NCI-H748 (cell line): ENCODE results near the gene GNB5.
"Not testable (repeated sequence)": the region's sequence is repeated elsewhere in the genome, so short reads cannot be mapped to it uniquely, and the experiment has no call there.

Experiments
- DNase-seq: peaks from one replicate; lab custom pipeline; 2025; ENCODE audit not compliant: unreplicated experiment; lab: John Stamatoyannopoulos, UW

GNB5 gene

DNA sequence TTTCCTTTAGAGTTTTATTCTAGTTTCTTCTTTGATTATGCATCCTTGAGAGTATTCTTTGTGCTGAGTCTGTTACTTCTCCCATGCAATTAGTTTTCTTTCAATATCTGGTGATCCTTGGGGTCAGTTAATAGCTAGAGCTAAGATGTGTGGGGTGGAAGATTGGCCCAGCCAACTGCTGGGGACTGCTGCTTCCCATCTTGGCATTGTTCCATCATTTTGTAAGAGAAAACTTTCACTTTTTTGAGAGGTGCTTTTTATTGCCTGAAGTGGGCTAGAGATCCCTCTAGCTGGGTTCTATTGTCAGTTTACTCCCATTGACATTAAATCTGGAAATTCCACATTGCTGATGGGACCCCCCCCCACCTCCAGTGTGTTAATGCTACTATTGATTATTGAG is 94.0 kb downstream of the GNB5 start:
- DNase-seq, result no peak

DNA sequence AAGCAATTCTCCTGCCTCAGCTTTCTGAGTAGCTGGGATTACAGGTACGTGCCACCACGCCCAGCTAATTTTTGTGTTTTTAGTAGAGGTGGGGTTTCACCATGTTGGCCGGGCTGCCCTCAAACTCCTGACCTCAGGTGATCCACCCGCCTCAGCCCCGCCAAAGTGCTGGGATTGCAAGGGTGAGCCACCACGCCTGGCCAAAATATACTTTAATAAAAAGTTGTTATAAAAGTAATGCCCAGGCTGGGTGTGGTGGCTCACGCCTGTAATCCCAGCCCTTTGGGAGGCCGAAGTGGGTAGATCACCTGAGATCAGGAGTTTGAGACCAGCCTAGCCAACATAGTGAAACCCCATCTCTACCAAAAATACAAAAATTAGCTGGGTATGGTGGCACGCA is 94.7 kb downstream of the GNB5 start:
- DNase-seq, result not testable (repeated sequence)

GRCh38 chr15:52095597-52096262 is 95.5 kb downstream of the GNB5 start:
- no peak for DNase-seq

DNA sequence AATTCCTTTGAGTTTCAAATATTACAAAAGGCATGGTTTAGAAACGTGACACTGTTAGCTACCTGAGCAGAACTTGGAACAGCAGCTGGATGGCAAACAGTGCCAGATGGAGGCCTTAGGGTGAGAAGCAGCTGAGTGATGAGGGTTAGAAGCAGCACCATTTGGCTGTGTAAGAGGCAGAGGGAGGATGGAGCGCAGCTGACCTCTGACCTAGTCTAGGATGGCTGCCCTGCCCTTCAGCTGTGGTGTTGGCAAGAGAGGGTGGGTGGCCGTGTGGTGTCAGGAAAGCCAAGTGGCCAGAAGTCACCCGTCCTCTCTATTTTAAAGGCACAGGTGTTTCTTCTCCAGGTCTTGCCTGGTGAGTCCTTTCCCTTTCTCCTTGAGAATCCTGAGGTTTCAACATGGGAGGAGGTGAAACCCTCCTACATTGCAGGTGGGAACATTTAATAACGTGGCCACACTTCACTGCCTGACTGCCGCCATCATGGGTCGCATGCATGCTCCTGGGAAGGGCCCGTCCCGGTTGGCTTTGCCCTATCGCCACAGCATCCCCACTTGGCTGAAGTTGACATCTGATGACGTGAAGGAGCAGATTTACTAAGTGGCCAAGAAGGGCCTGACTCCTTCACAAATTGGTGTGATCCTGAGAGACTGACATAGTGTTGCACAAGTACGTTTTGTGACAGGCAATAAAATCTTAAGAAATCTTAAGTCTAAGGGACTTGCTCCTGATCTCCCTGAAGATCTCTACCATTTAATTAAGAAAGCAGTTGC is 96.2 kb downstream of the GNB5 start:
- DNase-seq, result no peak

DNA sequence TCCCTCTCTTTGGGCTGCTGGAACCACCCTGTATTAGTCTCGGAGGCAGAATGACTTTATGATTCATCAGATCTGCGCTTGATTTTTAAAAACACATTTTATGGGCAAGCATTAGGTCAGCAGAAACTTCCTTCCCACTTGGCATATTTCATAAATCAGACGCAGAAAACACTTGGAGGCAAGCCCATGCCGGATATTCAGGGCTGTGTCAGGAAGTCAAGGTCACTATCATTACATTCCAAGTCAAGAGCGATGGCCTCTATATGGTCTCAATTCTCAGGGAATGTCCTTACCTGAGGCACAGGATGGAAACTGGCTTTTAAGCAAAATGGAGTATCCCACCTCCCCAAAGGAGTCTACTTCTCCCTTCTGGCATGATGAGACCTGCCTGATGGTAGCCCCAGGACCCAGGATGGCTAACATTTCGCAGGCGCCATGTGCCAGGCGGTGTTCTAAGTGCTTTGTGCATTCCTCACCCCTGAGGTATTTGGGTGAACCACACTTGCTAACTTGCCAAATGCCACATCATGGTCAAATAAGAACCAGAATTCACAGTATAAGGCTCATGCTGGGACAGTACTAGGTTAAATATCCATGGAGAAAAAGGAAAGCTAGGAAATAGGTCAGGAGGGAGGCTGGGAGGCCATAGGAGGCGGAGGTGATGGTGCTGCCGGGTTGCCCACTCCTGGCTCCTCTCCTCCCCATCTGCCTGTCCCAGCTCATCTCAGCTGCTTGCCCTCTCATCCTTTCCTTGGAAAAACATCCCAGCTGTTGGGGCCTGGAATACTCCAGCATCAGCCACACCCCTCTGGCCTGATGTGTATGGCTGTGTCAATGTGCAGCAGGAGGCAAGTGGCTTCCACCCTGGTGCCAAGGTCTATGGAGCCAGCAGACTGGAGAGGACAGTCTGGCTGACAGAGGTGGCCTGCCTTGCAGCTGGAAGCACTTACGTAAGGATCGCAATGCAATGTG is 97.4 kb downstream of the GNB5 start:
- DNase-seq, result no peak

- no peak for DNase-seq
These were observed 98.0 kb downstream of the GNB5 start for GRCh38 chr15:52093167-52093538.

GRCh38 chr15:52090193-52090592 is 101.0 kb downstream of the GNB5 start:
- no peak for DNase-seq

- no peak for DNase-seq
These were observed 105.0 kb downstream of the GNB5 start for GRCh38 chr15:52086011-52086786.

GRCh38 chr15:52085299-52085698 is 105.9 kb downstream of the GNB5 start:
- DNase-seq, result no peak

GRCh38 chr15:52083603-52084002 is 107.6 kb downstream of the GNB5 start:
- no peak for DNase-seq

GRCh38 chr15:52083037-52083359 is 108.2 kb downstream of the GNB5 start:
- not testable (repeated sequence) for DNase-seq

DNA sequence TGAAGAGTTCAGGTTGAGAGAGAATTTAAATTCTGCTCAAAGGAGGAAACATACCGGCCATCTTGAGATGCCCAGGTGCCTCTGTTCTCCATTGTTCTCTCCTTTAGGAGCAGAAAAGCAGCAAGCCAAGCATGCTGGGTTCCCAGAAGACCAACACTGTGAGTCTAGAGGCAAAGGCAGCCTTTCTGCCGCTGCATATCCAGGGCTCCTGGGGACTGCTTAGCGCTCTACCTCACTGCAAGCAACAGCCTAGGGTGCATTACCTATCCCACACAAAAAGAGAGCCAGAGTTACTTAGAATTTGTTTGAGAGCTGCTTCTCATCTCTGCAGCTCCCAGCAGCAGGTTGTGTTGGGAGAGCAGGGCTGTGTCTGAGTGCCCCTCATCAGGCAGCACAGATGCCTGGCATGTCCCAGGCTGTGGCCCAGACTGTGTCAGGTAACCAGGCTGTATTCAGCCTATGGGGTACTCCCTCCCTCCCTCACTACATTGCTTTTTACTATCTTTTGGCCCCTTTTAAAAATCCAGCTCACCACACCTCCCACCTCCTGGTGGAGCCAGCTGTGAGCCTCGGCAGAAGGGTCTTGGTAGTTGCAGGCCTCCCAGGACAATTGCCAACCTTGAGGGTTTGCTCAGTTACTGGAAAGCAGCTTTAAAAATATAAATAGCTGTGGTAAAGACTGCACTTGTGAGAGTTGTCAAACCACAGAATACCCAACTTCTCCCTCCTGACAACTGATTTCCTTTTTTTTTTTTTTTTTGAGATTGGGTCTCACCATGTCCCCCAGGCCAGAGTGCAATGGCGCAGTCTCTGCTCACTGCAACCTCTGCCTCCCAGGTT is 108.8 kb downstream of the GNB5 start:
- no peak for DNase-seq

DNA sequence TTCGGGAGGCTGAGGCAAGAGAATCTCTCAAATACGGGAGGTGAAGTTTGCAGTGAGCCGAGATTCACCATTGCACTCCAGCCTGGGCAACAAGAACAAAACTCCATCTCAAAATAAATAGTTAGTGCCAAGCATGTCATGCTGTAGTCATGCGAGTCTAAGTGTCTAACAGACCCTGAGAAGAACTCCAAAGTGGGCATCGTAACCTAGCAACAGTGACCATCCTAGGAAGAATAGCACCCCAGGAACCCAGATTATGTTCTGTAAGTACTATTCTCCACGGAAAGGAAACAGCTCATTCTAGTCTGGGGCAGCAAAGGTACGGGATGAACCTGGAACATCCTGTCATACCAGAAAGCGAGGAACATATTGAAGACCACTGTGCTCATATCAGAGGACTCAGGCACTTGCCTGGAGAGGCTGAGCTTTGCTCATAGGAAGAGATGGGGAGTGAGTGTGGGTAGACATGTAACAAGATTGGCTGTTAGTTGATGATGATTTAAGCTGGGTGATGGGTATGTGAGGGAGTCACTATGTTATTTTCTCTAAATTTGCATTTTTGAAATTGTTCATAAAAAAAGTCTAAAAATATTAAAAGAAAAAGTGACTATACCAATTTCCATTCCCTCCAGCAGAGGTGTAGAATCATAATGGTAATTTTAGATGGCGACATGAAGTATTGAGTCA is 110.3 kb downstream of the GNB5 start:
- no peak for DNase-seq

GRCh38 chr15:52080031-52080430 is 111.2 kb downstream of the GNB5 start:
- DNase-seq, result no peak

GRCh38 chr15:52078876-52079700 is 112.1 kb downstream of the GNB5 start:
- peak; percentile 64 for DNase-seq

GRCh38 chr15:52078197-52078875 is 112.9 kb downstream of the GNB5 start:
- DNase-seq, result no peak

GRCh38 chr15:52076889-52077781 is 114.1 kb downstream of the GNB5 start:
- DNase-seq, result no peak
